Keratinocyte (primary cell): ENCODE data around the gene NQO2.
"Not testable (repeated sequence)": the region's sequence is repeated elsewhere in the genome, so short reads cannot be mapped to it uniquely, and the experiment has no call there.

Source experiments
- CTCF ChIP-seq, 3 experiments: IDR thresholded peaks in 1 of 3; conservative IDR thresholded peaks in 1 of 3; optimal IDR thresholded peaks in 1 of 3; 2 replicates in 2 of 3; 3 replicates in 1 of 3; pipeline versions ENCODE3 to v1.5.1; 2011; ENCODE audit warnings: low read length in 3 of 3, mild to moderate bottlenecking in 3 of 3, moderate library complexity in 2 of 3, control low read depth in 1 of 3, inconsistent platforms in 1 of 3; ENCODE audit not compliant: insufficient read depth in 2 of 3; ENCODE audit errors: extremely low read depth in 1 of 3
- EZH2 ChIP-seq: IDR thresholded peaks from one replicate; pipeline ENCODE4 v1.6.1; 2012; ENCODE audit warnings: inconsistent platforms, mild to moderate bottlenecking, low read length, moderate library complexity

- not testable (repeated sequence) for TF ChIP-seq CTCF (optimal IDR thresholded peaks at IDR 0.05 in 1 of 3, IDR thresholded peaks at IDR 0.05 in 1 of 3, conservative IDR thresholded peaks at IDR 0.05 in 1 of 3; ENCODE audit: extremely low read depth in 1 of 3, insufficient read depth in 2 of 3, low read length in 3 of 3); EZH2
These were observed 3.5 kb downstream of the NQO2 start for GRCh38 chr6:3003226-3003625.
